Common myeloid progenitor, CD34-positive (primary cell): ENCODE data around the gene KIR3DL3.
"Not testable (repeated sequence)": the region's sequence is repeated elsewhere in the genome, so short reads cannot be mapped to it uniquely, and the experiment has no call there.

Source experiments
- CTCF ChIA-PET: fragments of 350-600 bp; sonication (Branson Sonifier 250); formaldehyde crosslinking; loops from one replicate; lab custom pipeline; 2021; ENCODE audit warnings: antibody characterized with exemption; lab: Charles Lee
- POLR2A ChIA-PET: fragments of 350-600 bp; sonication (Branson Sonifier 250); formaldehyde crosslinking; loops from one replicate; lab custom pipeline; 2021; ENCODE audit warnings: antibody characterized with exemption; lab: Charles Lee
- DNase-seq, 3 donors: peaks; one replicate each; pipeline versions ENCODE4 v3.0.0 to v3.0.0-alpha.2; 2013
- H3K27ac ChIP-seq, 2 experiments: 1 replicate in 1 of 2; 2 replicates in 1 of 2; pipeline ENCODE4 v1.7.0; 2013; ENCODE audit warnings: inconsistent platforms in 2 of 2, low read length in 2 of 2, mild to moderate bottlenecking in 2 of 2, low read depth in 1 of 2, moderate library complexity in 1 of 2; ENCODE audit not compliant: severe bottlenecking in 2 of 2, insufficient read depth in 1 of 2, poor library complexity in 1 of 2
- H3K27me3 ChIP-seq, 5 experiments: replicated peaks in 2 of 5; 1 replicate in 3 of 5; 2 replicates in 2 of 5; pipeline versions ENCODE4 v1.6.1 to v1.7.0; 2013; ENCODE audit warnings: low read length in 4 of 5, mild to moderate bottlenecking in 2 of 5, moderate library complexity in 2 of 5, inconsistent platforms in 1 of 5; ENCODE audit not compliant: insufficient read depth in 5 of 5, control insufficient read depth in 4 of 5
- H3K36me3 ChIP-seq, 4 experiments: 1 replicate in 2 of 4; 2 replicates in 2 of 4; pipeline versions ENCODE4 v1.6.1 to v1.7.0; 2013; ENCODE audit warnings: low read length in 3 of 4, control low read depth in 1 of 4, mild to moderate bottlenecking in 1 of 4; ENCODE audit not compliant: control insufficient read depth in 4 of 4, insufficient read depth in 4 of 4
- H3K4me1 ChIP-seq, 4 experiments: 1 replicate in 3 of 4; 2 replicates in 1 of 4; pipeline versions ENCODE4 v1.6.1 to v1.7.1; 2013; ENCODE audit warnings: low read length in 3 of 4, mild to moderate bottlenecking in 3 of 4, control low read depth in 1 of 4, inconsistent platforms in 1 of 4, moderate library complexity in 1 of 4; ENCODE audit not compliant: control insufficient read depth in 4 of 4, insufficient read depth in 4 of 4; ENCODE audit errors: control extremely low read depth in 1 of 4
- H3K4me3 ChIP-seq, 7 experiments: 1 replicate in 4 of 7; 2 replicates in 3 of 7; pipeline versions ENCODE4 v1.5.1 to v1.7.0; 2013; ENCODE audit warnings: mild to moderate bottlenecking in 7 of 7, low read length in 6 of 7, moderate library complexity in 6 of 7, inconsistent platforms in 2 of 7, low read depth in 2 of 7, control low read depth in 1 of 7; ENCODE audit not compliant: insufficient read depth in 4 of 7, control insufficient read depth in 1 of 7; ENCODE audit errors: extremely low read depth in 1 of 7
- H3K9me3 ChIP-seq, 5 experiments: 1 replicate in 4 of 5; 2 replicates in 1 of 5; pipeline versions ENCODE4 v1.6.1 to v1.7.1; 2013; ENCODE audit warnings: low read length in 4 of 5, mild to moderate bottlenecking in 2 of 5, inconsistent platforms in 1 of 5, low read depth in 1 of 5, moderate library complexity in 1 of 5; ENCODE audit not compliant: control insufficient read depth in 4 of 5, insufficient read depth in 2 of 5; ENCODE audit errors: control extremely low read depth in 1 of 5
- WGBS: methylation state at CpG from one replicate; pipeline ENCODE4 v1.1.5; 2013; ENCODE audit not compliant: insufficient coverage; 5-methylcytosine and 5-hydroxymethylcytosine counted together

KIR3DL3 gene

DNA sequence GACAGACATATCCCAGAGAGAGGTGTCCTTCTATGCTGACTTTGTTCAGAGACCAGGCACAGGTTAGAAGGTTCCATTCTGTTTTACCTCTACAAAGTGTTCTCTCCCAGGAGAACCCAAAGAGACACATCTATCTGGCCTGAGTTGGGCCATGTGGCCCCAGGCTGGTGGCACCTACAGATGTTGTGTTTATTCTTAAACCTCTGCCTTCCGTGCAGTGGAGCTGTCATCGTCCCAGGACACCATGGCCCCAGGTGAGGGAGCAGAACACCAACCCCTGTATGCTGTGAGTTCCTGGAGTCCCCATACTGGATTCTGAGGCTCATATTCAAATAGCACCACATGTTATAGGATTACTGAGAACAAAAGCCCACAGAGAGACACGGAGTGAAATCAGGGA, 3.9 kb downstream of the KIR3DL3 start:
- H3K36me3 ChIP-seq, result no peaks in the 10 kb centered on the region
- no peak for DNase-seq
- no peaks in the 10 kb centered on the region for H3K4me1 ChIP-seq
- H3K4me3 ChIP-seq, result no peak overlapping the region
- POLR2A ChIA-PET, result no interaction called here
- peaks cover 0 to 17% (median 2%) of the 10 kb centered on the region in 5 experiments for H3K27me3 ChIP-seq
- peaks cover 0 to 3% (median 0%) of the 10 kb centered on the region in 5 experiments for H3K9me3 ChIP-seq
- no CpG with 5 or more reads among the region's 3 CpGs for WGBS
- CTCF ChIA-PET, result no interaction called here
- H3K27ac ChIP-seq, result no peak overlapping the region

DNA sequence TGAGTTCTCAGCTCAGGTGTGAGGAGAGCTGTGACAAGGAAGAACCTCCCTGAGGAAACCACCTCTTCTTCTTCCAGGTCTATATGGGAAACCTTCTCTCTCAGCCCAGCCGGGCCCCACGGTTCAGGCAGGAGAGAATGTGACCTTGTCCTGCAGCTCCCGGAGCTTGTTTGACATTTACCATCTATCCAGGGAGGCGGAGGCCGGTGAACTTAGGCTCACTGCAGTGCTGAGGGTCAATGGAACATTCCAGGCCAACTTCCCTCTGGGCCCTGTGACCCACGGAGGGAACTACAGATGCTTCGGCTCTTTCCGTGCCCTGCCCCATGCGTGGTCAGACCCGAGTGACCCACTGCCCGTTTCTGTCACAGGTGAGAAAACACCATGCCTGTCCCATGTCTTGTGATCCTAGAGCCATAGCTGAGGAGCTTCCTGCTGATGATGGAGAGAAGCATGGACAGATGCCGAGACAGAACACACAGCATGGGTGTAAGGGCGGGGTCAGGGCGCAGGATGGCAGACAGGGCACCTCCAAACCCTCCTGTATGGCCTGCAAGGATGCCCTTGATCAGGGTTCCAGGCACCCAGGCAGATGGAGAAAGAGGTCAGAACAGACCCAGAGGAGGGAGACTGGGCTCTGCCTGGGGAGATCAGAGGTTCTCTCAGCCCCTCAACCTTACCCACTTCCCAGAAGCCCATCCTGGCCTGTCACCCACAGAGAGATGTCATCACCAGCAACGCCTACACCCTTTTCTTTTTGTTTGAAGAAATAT, 5.4 kb downstream of the KIR3DL3 start:
- 87% methylated on average over 13 of the region's 15 CpGs for WGBS
- Histone ChIP-seq H3K36me3 (no peaks in the 10 kb centered on the region), H3K4me1 (no peaks in the 10 kb centered on the region), H3K9me3 (peaks cover 0 to 6% (median 0%) of the 10 kb centered on the region in 5 experiments), H3K27me3 (peaks cover 0 to 18% (median 2%) of the 10 kb centered on the region in 5 experiments), H3K27ac (no peak overlapping the region), H3K4me3 (no peak overlapping the region)
- POLR2A ChIA-PET, result no interaction called here
- DNase-seq, result no peak
- CTCF ChIA-PET, result interaction anchor here (0.6 kb wide), 1 partner anchor 155 kb away, joined by 3 read pairs; no protein-coding TSS in a partner anchor

DNA sequence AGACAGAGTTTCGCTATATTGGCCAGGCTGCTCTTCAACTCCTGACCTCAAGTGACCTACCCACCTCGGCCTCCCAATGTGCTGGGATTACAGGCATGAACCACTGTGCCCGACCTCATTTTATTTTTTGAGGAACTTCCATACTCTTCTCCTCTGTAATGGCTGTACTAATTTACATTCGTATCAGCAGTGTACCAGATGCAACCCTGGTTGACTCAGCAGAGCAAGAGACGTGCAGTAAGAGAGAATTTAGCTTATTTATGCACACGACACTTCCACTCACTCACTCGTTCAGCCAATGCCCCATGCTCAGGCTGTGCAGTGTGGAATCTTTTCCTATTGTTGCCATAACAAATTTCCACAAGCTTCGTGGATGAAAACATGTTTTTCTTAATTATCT, 6.9 kb downstream of the KIR3DL3 start:
- POLR2A ChIA-PET, result no interaction called here
- no peaks in the 10 kb centered on the region for H3K4me1 ChIP-seq
- no peak overlapping the region for H3K4me3 ChIP-seq
- CTCF ChIA-PET, result no interaction called here
- peaks cover 0 to 8% (median 0%) of the 10 kb centered on the region in 5 experiments for H3K9me3 ChIP-seq
- DNase-seq, result no peak
- WGBS, result 78% methylated on average over 6 of the region's 8 CpGs
- H3K27me3 ChIP-seq, result peaks cover 0 to 18% (median 2%) of the 10 kb centered on the region in 5 experiments
- no peak overlapping the region for H3K27ac ChIP-seq
- H3K36me3 ChIP-seq, result no peaks in the 10 kb centered on the region

DNA sequence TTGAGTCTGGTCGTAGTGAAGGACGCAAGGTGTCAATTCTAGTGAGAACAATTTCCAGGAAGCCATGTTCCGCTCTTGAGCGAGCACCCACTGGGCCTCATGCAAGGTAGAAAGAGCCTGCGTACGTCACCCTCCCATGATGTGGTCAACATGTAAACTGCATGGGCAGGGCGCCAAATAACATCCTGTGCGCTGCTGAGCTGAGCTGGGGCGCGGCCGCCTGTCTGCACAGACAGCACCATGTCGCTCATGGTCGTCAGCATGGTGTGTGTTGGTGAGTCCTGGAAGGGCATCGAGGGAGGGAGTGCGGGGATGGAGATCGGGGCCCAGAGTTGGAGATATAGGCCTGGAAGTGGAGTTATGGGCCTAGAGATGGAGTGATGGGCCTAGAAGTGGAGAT, 14.1 kb downstream of the KIR3DL3 start, which contains the start of gene KIR2DL3:
TSS of gene KIR2DL3 (plus strand) at position 208 of the 400 bp plus-strand sequence. CDS start at position 241, 33 bp downstream.
- not testable (repeated sequence) for H3K4me1 ChIP-seq, H3K9me3 ChIP-seq

DNA sequence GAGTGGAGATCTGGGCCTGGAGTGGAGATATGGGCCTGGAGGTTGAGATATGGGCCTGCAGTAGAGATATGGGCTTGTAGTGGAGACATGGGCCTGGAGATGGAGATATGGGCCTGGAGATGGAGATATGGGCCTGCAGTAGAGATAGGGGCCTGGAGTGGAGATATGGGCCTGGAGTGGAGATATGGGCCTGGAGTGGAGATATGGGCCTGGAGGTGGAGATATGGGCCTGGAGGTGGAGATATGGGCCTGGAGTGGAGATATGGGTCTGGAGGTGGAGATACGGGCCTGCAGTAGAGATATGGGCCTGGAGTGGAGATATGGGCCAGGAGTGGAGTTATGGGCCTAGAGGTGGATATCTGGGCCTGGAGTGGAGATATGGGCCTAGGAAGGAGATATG, 14.5 kb downstream of the KIR3DL3 start:
- Histone ChIP-seq H3K4me1 (no peaks in the 10 kb centered on the region), H3K27ac (no peak overlapping the region), H3K27me3 (peaks cover 0 to 2% (median 0%) of the 10 kb centered on the region in 5 experiments), H3K36me3 (no peaks in the 10 kb centered on the region), H3K9me3 (peaks cover 0 to 5% (median 0%) of the 10 kb centered on the region in 5 experiments), H3K4me3 (no peak overlapping the region)
- DNase-seq, result no peak
- 100% methylated on average over 1 of the region's 1 CpG for WGBS
- CTCF ChIA-PET, result no interaction called here
- POLR2A ChIA-PET, result no interaction called here

More for the DNA sequence above, 14.1 kb downstream of the KIR3DL3 start, which contains the start of gene KIR2DL3:
- H3K36me3 ChIP-seq, DNase-seq, CTCF ChIA-PET, H3K4me3 ChIP-seq, H3K27ac ChIP-seq, H3K27me3 ChIP-seq, POLR2A ChIA-PET: not testable (repeated sequence)
- over 99% methylated on average over 11 of the region's 16 CpGs for WGBS

DNA sequence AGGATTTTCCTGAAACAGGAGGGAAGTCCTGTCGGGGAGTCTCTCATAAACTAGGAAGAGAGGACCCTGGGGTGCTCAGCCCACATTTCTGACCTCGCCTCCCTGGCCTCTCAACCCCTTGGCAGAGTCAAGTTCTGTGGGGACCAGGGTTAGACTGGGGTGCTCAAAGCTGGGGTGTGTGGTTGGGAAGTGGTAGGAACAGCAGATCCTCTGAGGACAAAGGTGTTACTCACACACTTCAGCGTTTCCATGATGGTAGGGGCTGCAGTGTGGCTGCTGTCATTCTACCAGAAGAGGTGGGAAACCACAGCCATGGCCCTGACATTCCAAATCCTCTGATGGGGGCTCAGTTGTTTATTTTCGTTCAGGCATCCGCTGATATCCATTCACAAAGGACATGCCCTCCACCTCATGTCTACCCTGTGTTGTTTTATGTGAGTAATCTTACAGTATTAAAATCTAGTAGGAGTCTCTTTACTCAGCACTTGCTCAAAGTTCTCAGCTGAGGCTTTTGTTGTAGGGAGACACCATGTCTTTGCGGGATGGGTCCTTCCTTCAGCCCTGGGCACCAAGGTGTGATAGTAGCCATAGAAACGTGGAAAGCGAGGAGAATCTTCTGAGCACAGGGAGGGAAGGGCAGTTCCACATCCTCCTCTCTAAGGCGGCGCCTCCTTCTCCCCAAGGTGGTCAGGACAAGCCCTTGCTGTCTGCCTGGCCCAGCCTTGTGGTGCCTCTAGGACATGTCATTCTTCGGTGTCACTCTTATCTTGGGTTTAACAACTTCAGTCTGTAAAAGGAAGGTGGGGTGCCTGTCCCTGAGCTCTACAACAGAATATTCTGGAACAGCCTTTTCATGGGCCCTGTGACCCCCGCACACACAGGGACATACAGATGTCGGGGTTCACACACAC, 15.6 kb downstream of the KIR3DL3 start:
- H3K36me3 ChIP-seq, result no peaks in the 10 kb centered on the region
- peaks cover 0 to 2% (median 0%) of the 10 kb centered on the region in 5 experiments for H3K27me3 ChIP-seq
- peaks cover 0 to 2% (median 0%) of the 10 kb centered on the region in 5 experiments for H3K9me3 ChIP-seq
- H3K27ac ChIP-seq, result no peak overlapping the region
- WGBS, result 83% methylated on average over 6 of the region's 13 CpGs
- DNase-seq, result no peak
- H3K4me1 ChIP-seq, result no peaks in the 10 kb centered on the region
- ChIA-PET CTCF (no interaction called here), POLR2A (no interaction called here)
- H3K4me3 ChIP-seq, result no peak overlapping the region
